ENCODE data around the gene LRP8. TPM values are rescaled to one million over a fixed set of nuclear protein-coding genes. Genes with fewer than 3 reads are reported as not detected.
A peak's percentile ranks its signal among the peaks of the same experiment; 100 is the strongest.

LRP8 gene
- total and polyA plus RNA-seq, 2 of the 4 experiments (the other 2 are of a cell fraction) = 12.0 to 12.1 TPM

- dilution Hi-C loops (cut with HindIII; ENCODE audit: low sequenced_read_pairs, unreplicated experiment) (no loop called here), intact Hi-C loops (cut with micrococcal nuclease) (no loop called here), in situ Hi-C loops (cut with MboI; ENCODE audit: low sequenced_read_pairs) (no loop called here)
- DNase-seq (no peak), ATAC-seq (ENCODE audit: low read depth) (no peak; the same call in 1 of the 2 replicates)
- Histone ChIP-seq H3K56ac (ENCODE audit: extremely low read depth, insufficient read depth, low read length) (no peak overlapping the region), H3K18ac (ENCODE audit: low read depth, low read length) (no peak overlapping the region), H2AFZ (replicated peaks; ENCODE audit: low read length, poor library complexity) (no peak overlapping the region), H3K79me1 (ENCODE audit: low read depth in 1 of 2, low read length in 2 of 2) (peaks cover 0 to 5% of the 10 kb centered on the region in 2 experiments; a peak in 2 of 4 replicates), H3K36me3 (ENCODE audit: control insufficient read depth, insufficient read depth, low read length) (no peaks in the 10 kb centered on the region), H3K23ac (ENCODE audit: low read depth, low read length) (no peak overlapping the region; the same call in 1 of the 2 replicates), H2BK20ac (ENCODE audit: low read depth, low read length) (no peak overlapping the region), H4K91ac (ENCODE audit: insufficient read depth, low read depth, low read length) (no peak overlapping the region), H3K4me1 (ENCODE audit: control insufficient read depth, insufficient read depth, low read length) (peaks cover 3% of the 10 kb centered on the region; the same call in 1 of the 2 replicates), H3K9ac (ENCODE audit: low read depth, low read length) (no peak overlapping the region), H2AK5ac (ENCODE audit: low read depth, low read length) (no peak overlapping the region), H3K4me2 (ENCODE audit: low read depth, low read length) (no peak overlapping the region), H3K4me3 (ENCODE audit: insufficient read depth, low read depth, low read length) (no peak overlapping the region), H3K9me3 (ENCODE audit: control insufficient read depth, insufficient read depth, low read length) (no peaks in the 10 kb centered on the region), H4K20me1 (ENCODE audit: insufficient read depth, low read length) (peaks cover 2% of the 10 kb centered on the region), H2BK5ac (ENCODE audit: low read depth, low read length, poor library complexity, severe bottlenecking) (no peak overlapping the region), H3K27ac (ENCODE audit: insufficient read depth, low read length) (no peak overlapping the region), H3K9me1 (ENCODE audit: insufficient read depth, low read length) (0 out of 2 replicates have a peak, but pooled peaks cover 9% of the 10 kb centered on the region), H4K5ac (ENCODE audit: low read depth, low read length) (no peak overlapping the region), H3K27me3 (ENCODE audit: control insufficient read depth, insufficient read depth, low read length) (no peaks in the 10 kb centered on the region), H2BK15ac (ENCODE audit: low read depth, low read length) (no peak overlapping the region), H2BK120ac (ENCODE audit: low read depth, low read length) (no peak overlapping the region), H2AK9ac (replicated peaks; ENCODE audit: low read depth, low read length, poor library complexity) (peak overlapping the region; percentile 53), H3K14ac (replicated peaks; ENCODE audit: low read depth, low read length) (0 out of 2 replicates have a peak overlapping the region, but pooled peaks have one; percentile 10), H4K8ac (ENCODE audit: low read depth in 2 of 2, low read length in 2 of 2) (no peak overlapping the region), H3K4ac (ENCODE audit: low read depth, low read length) (no peak overlapping the region)
- TF ChIP-seq MXI1 (IDR thresholded peaks at IDR 0.05; ENCODE audit: borderline replicate concordance, low read depth, low read length) (no peak), CEBPB (IDR thresholded peaks at IDR 0.05; ENCODE audit: low read depth, low read length) (no peak), RCOR1 (IDR thresholded peaks at IDR 0.05; ENCODE audit: insufficient replicate concordance, low read length) (no peak), CHD1 (IDR thresholded peaks at IDR 0.05; ENCODE audit: low read depth, low read length) (no peak), RAD21 (IDR thresholded peaks at IDR 0.05; ENCODE audit: low read length) (no peak), RFX5 (IDR thresholded peaks at IDR 0.05; ENCODE audit: low read depth, low read length) (no peak)
- ChIA-PET POLR2A (ENCODE audit: unreplicated experiment) (no interaction called here), CTCF (no interaction called here)
- BruUV-seq (replicated peaks) = no TSS peak
- no CpG with 5 or more reads among the region's 14 CpGs for WGBS, 2 experiments (ENCODE audit: extremely low coverage in 2 of 2, insufficient read length in 1 of 2)
Measured at GRCh38 chr1:53303726-53304515, 23.9 kb downstream of the LRP8 start.

Data from IMR-90 (cell line).